Esophagus (tissue), 2 donors: Measurements from ENCODE around the gene GLIPR1. TPM values are rescaled to one million over a fixed set of nuclear protein-coding genes. Genes with fewer than 3 reads are reported as not detected.

Source experiments
- H3K27ac ChIP-seq, 2 donors: one replicate each; pipeline ENCODE4 v1.5.1; 2013; ENCODE audit warnings: low read depth in 2 of 2, mild to moderate bottlenecking in 2 of 2, inconsistent platforms in 1 of 2, low read length in 1 of 2, moderate library complexity in 1 of 2
- H3K27me3 ChIP-seq, 2 donors: one replicate each; pipeline ENCODE4 v1.6.1; 2013; ENCODE audit warnings: low read length in 2 of 2, control low read depth in 1 of 2, mild to moderate bottlenecking in 1 of 2; ENCODE audit not compliant: insufficient read depth in 2 of 2, control insufficient read depth in 1 of 2
- H3K36me3 ChIP-seq, 2 donors: one replicate each; pipeline ENCODE4 v1.6.1; 2013; ENCODE audit warnings: low read length in 1 of 2; ENCODE audit not compliant: control insufficient read depth in 2 of 2, insufficient read depth in 2 of 2
- H3K4me1 ChIP-seq, 2 donors: one replicate each; pipeline ENCODE4 v1.6.1; 2013; ENCODE audit warnings: low read length in 1 of 2; ENCODE audit not compliant: control insufficient read depth in 2 of 2, insufficient read depth in 2 of 2
- H3K4me3 ChIP-seq, 2 donors: one replicate each; pipeline ENCODE4 v1.5.1; 2013; ENCODE audit warnings: low read length in 2 of 2, mild to moderate bottlenecking in 2 of 2, low read depth in 1 of 2, moderate library complexity in 1 of 2
- H3K9me3 ChIP-seq, 2 donors: one replicate each; pipeline ENCODE4 v1.6.1; 2013; ENCODE audit warnings: mild to moderate bottlenecking in 2 of 2, low read depth in 1 of 2, low read length in 1 of 2, moderate library complexity in 1 of 2; ENCODE audit not compliant: control insufficient read depth in 2 of 2, insufficient read depth in 1 of 2
- WGBS, 2 donors: extraction: QIAGEN DNeasy Blood & Tissue Kit; methylation state at CpG; one replicate each; pipeline ENCODE4 v1.1.7; 2013; 5-methylcytosine and 5-hydroxymethylcytosine counted together
- polyA plus RNA-seq, 2 donors: library from polyadenylated mRNA; stranded (reverse); fragments of 200-250 nt; gene quantifications; one replicate each; pipeline ENCODE4 v1.2.3, GENCODE V29; 2013
- donor health status: healthy with polysubstance abuse.
- donor health status: Bipolar disorder and iron deficiency.

Gene GLIPR1
- polyA plus RNA-seq, 2 donors: 0.94 to 2.4 TPM

DNA sequence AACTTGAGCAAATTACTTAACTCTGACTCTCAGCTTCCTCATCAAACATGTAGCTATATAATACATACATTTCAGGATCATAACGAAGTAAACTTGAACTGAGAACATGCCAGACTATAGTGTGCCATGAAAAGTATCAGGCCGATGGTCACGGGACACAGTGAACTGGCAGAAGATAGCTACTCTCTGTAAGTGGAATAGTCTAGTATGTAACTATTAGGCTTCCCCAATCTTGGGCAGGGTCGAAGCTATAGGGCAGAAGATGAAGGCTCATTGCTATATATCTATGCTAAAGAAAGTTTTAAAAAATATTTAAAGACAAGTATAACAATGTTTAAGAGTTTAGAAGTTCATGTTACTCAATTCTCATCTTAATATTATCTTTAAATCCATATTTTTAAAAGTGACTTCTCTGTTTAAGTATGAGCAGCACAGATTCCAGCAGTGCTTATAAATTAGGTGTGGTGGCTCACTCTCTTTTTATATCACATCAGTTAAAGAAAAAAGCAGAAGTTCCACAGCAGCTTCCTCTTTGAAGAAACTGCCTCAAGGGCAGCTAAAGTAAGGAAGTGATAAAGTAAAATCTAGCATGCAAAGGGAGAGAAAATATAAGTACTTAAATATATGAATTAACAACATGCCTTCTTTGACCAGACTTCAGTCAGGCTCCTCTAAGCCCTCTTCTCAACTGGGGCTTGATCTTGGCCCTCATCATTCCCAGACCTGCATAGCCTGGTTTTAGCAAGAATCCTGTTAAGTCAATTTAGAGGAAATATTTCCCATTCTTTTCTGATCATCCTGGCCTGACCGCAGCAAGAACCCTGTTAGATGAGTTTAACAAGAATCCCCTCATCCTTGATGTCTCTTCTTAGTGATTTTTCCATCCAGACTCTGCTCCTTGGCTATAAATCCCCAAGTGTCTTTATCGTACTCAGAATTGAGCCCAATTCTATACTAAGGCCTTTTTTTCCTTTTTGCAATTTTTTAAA lies 8.4 kb upstream of the GLIPR1 start:
- Histone ChIP-seq H3K27me3 (no peaks in the 10 kb centered on the region), H3K4me1 (no peaks in the 10 kb centered on the region), H3K36me3 (no peaks in the 10 kb centered on the region), H3K27ac (no peak overlapping the region), H3K9me3 (no peaks in the 10 kb centered on the region), H3K4me3 (no peak overlapping the region)
- WGBS, 2 donors: 81 to 85% methylated on average over 6 of the region's 6 CpGs

DNA sequence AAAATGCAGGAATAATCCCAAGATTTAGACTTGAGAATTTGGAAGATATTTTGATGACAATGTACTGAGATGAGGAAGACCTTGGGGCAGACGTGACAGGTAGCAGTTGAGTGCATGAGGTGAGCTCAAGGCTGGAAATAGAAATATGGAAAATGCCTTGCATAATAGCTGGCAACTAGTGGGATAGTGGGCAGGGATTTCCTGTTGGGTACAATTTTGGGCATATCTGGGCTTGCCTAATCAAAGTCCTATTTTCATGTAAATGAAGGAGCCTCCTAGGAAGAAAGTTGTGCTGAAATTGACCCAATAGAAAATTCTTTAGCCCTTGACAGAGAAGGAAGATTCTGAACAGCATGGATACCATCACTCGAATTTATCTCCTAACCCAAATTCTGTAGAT lies 6.4 kb upstream of the GLIPR1 start:
- WGBS, 2 donors: 52 to 69% methylated on average over 2 of the region's 2 CpGs
- Histone ChIP-seq H3K27ac (no peak overlapping the region), H3K9me3 (no peaks in the 10 kb centered on the region), H3K36me3 (no peaks in the 10 kb centered on the region), H3K4me1 (no peaks in the 10 kb centered on the region), H3K4me3 (no peak overlapping the region), H3K27me3 (no peaks in the 10 kb centered on the region)

DNA sequence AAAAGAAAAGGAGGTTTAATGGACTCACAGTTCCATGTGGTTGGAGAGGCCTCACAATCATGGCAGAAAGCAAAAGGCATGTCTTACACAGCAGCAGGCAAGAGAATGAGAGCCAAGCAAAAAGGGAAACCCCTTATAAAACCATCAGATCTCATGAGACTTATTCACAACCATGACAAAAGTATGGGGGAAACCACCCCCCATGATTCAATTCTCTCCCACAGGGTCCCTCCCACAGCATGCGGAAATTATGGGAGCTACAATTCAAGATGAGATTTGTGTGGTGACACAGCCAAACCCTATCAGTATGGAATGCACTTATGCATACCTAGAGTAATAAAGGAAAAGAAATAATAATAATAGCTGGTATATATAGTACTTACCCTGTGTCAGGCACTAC lies 4.5 kb upstream of the GLIPR1 start:
- no peak overlapping the region for H3K4me3 ChIP-seq
- H3K27me3 ChIP-seq: no peaks in the 10 kb centered on the region
- no peaks in the 10 kb centered on the region for H3K9me3 ChIP-seq
- H3K27ac ChIP-seq: no peak overlapping the region
- H3K4me1 ChIP-seq: no peaks in the 10 kb centered on the region
- 88 to 96% methylated on average over 1 of the region's 1 CpG for WGBS, 2 donors
- no peaks in the 10 kb centered on the region for H3K36me3 ChIP-seq

DNA sequence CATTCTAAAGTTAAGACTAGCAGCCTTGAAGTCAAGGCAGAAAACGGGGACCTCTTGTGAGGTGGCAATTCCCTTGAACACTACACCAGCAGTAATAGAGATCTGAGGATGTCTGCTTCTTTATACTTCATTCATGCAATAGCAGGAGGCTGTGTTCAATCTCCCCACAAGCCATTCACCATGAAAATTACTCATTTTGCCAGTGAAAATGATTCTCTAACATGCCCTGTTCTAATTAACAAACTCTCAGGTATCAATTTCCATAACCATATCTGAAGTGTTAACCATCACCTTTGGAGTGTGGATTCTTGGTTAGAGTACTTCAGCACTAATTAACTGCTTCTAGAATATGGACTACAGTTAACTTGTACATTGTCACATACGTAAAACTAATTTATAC lies 3.4 kb upstream of the GLIPR1 start:
- no peak overlapping the region for H3K4me3 ChIP-seq
- no peak overlapping the region for H3K27ac ChIP-seq
- no peaks in the 10 kb centered on the region for H3K36me3 ChIP-seq
- H3K9me3 ChIP-seq: no peaks in the 10 kb centered on the region
- WGBS, 2 donors: 70 to 78% methylated on average over 2 of the region's 2 CpGs
- no peaks in the 10 kb centered on the region for H3K27me3 ChIP-seq
- H3K4me1 ChIP-seq: no peaks in the 10 kb centered on the region

DNA sequence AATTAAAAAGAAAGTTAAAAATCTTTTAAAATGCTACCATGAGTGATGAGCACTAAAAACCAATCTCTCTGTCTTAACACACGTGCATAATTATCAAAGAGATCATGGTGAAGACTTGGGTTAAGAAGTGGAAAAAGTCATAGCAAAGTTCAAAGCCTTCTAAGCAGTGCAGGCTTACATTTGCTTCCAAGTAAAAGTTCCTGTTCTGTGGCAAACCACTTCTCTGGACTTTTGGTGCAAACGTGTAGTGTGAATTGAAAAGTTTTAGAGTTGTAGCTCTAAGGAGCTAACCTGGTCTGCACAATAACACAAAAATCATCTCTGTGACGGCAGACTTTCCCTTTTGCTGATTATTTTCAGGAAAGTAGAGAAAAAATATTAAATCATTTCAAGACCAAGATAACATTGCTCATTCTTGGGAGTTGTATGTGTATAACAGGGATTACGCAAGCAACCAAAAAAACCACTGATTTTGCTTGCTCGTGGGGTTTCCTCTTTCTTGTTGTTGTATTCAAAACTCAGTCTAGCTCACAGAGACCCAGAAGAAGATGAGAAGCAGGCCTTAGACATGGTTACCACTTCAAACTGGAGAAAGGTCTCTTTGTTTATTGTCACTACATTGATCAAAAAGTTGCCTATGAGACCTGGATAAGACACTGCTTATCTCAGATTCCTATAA lies 2.3 kb upstream of the GLIPR1 start:
- Histone ChIP-seq H3K4me1 (no peaks in the 10 kb centered on the region), H3K4me3 (no peak overlapping the region), H3K9me3 (no peaks in the 10 kb centered on the region), H3K36me3 (no peaks in the 10 kb centered on the region), H3K27me3 (no peaks in the 10 kb centered on the region), H3K27ac (no peak overlapping the region)
- WGBS, 2 donors: 64% methylated on average over 5 of the region's 5 CpGs

DNA sequence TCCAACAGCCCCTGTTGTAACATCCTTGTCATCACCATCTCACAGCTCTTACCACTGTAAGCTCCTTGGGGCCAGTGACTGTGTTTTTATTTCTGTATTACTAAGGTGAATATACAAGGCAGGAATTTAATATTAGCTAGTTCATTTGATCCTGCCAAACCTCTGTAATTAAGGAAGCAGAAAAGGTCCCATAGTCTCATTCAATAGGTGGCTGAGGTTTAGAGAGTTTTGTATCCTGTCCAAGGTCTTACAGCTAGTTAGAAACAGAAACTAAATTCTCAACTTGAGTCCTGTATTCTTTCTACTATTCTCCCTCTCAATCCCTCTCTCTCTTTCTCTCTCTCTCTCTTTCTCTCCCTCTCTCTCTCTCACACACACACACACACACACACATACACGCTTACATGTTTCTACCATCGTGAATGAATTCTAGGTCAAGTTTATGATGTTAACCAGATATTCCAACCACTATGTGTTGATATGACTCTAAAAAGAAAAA lies 543 bp upstream of the GLIPR1 start:
- H3K4me1 ChIP-seq: no peaks in the 10 kb centered on the region
- H3K27me3 ChIP-seq: no peaks in the 10 kb centered on the region
- peak overlapping the region; percentile 42 to 81 for H3K27ac ChIP-seq
- H3K36me3 ChIP-seq: no peaks in the 10 kb centered on the region
- H3K9me3 ChIP-seq: no peaks in the 10 kb centered on the region
- WGBS, 2 donors: 16 to 24% methylated on average over 2 of the region's 2 CpGs
- H3K4me3 ChIP-seq: peak overlapping the region in 1 of 2 donors; percentile 55

DNA sequence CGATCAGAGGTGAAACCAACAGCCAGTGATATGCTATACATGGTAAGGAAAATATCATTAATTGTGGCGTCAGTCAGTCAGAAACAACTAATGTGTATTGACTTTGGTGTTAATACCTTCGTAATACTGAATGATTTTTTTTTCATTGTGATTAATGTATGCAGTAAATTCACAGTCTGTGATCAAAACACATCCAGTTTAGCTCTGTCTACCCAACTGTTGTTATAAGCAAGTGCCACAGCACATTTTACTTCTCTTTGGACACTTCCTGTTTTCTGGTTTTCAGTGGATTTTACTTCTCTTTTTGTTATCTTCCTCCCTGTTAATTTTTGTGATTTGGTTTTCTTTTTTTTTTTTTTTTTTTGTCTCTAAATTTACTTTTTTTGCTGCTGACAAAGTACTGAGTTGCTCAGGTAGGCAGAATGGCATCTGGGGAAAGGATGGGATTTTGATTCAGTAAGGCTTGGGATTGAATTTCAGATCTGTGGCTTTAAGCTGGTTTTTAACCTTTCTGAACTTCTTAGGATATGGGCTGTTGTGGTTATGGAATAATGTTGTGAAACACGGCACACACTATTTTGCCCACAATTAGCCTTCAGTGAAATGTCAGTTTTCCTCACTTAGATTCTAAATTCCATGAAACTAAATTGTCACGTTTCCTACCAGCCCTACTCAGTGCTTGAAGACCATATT lies 604 bp downstream of the GLIPR1 start:
- Histone ChIP-seq H3K9me3 (no peaks in the 10 kb centered on the region), H3K27ac (peak overlapping the region in 1 of 2 donors; percentile 67), H3K4me1 (no peaks in the 10 kb centered on the region), H3K4me3 (peak overlapping the region; percentile 20 to 55), H3K27me3 (no peaks in the 10 kb centered on the region), H3K36me3 (no peaks in the 10 kb centered on the region)
- 26 to 31% methylated on average over 5 of the region's 5 CpGs for WGBS, 2 donors

DNA sequence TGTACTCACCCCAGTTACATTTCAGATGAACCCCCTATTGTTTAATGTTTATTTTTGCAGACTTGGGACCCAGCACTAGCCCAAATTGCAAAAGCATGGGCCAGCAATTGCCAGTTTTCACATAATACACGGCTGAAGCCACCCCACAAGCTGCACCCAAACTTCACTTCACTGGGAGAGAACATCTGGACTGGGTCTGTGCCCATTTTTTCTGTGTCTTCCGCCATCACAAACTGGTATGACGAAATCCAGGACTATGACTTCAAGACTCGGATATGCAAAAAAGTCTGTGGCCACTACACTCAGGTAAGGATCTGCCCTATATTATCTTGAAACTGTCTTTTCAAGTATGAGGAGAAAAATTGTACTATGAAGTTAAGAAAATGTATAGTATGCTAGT lies 1.2 kb downstream of the GLIPR1 start:
- Histone ChIP-seq H3K27me3 (no peaks in the 10 kb centered on the region), H3K4me3 (peak overlapping the region; percentile 10 to 55), H3K36me3 (no peaks in the 10 kb centered on the region), H3K27ac (peak overlapping the region; percentile 2 to 31), H3K4me1 (no peaks in the 10 kb centered on the region), H3K9me3 (no peaks in the 10 kb centered on the region)
- 63 to 74% methylated on average over 4 of the region's 4 CpGs for WGBS, 2 donors

DNA sequence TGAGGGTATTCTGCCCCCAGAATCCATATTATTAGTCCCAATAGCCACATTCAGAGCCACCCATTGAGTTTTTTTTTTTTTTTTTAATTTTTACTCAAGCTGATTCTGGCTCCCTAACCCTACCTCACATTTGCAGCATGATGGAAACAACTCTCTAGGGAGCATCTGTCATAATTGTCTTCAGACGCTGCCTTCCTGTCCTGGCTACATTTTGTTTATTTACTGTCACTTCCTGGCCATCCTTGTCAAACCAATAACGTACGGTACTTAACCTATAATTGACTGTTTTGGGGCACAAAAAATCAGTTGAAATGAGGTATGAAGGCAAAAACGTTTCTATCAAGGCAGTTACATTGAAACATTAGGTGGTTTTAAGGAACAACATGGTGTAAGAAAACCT lies 2.1 kb downstream of the GLIPR1 start:
- H3K27ac ChIP-seq: no peak overlapping the region
- WGBS, 2 donors: 35 to 37% methylated on average over 4 of the region's 4 CpGs
- no peaks in the 10 kb centered on the region for H3K36me3 ChIP-seq
- no peak overlapping the region for H3K4me3 ChIP-seq
- no peaks in the 10 kb centered on the region for H3K27me3 ChIP-seq
- no peaks in the 10 kb centered on the region for H3K9me3 ChIP-seq
- no peaks in the 10 kb centered on the region for H3K4me1 ChIP-seq
